K562 (cell line): ENCODE data around the gene ETV3.
"Not testable (repeated sequence)": the region's sequence is repeated elsewhere in the genome, so short reads cannot be mapped to it uniquely, and the experiment has no call there.

Experiments used
- BRD4 ChIP-seq: fragments of 200-600 bp; sonication (generic); IDR thresholded peaks from 2 replicates; pipeline ENCODE4 v1.6.1; 2017; ENCODE audit warnings: inconsistent platforms
- CTCF ChIP-seq, 3 experiments: IDR thresholded peaks in 2 of 3; conservative IDR thresholded peaks in 1 of 3; 2 replicates each; pipeline ENCODE4 v1.5.1; 2011 to 2012; ENCODE audit warnings: low read length in 3 of 3, mild to moderate bottlenecking in 3 of 3, control low read depth in 2 of 3, improper control_type of control experiment in 1 of 3, inconsistent platforms in 1 of 3, low read depth in 1 of 3, mixed read lengths in 1 of 3, moderate library complexity in 1 of 3; ENCODE audit not compliant: insufficient read depth in 2 of 3
- EZH2 ChIP-seq: IDR thresholded peaks from 2 replicates; pipeline ENCODE4 v1.6.1; 2012; ENCODE audit warnings: low read depth, mild to moderate bottlenecking, inconsistent platforms, low read length, borderline replicate concordance
- HNRNPL ChIP-seq: fragments of 200-400 bp; formaldehyde crosslinking; IDR thresholded peaks from 2 replicates; pipeline ENCODE4 v1.6.1; 2017; ENCODE audit warnings: low read depth, mild to moderate bottlenecking, low read length
- JUNB ChIP-seq: fragments of 450-650 bp; formaldehyde crosslinking; conservative IDR thresholded peaks from 2 replicates; pipeline ENCODE4 v1.4.0; 2020; ENCODE audit warnings: mild to moderate bottlenecking
- KHSRP ChIP-seq: fragments of 450-650 bp; IDR thresholded peaks from 2 replicates; pipeline ENCODE4 v1.6.1; 2017
- MYC ChIP-seq, 2 experiments: fragments of 250-450 bp in 1 of 2; sonication (Bioruptor Pico) in 1 of 2; IDR thresholded peaks; 2 replicates each; pipeline versions ENCODE4 v1.5.1 to v1.6.1; 2012 to 2021; ENCODE audit warnings: low read depth in 2 of 2, borderline replicate concordance in 1 of 2, improper control_type of control experiment in 1 of 2, low read length in 1 of 2, mild to moderate bottlenecking in 1 of 2, moderate library complexity in 1 of 2
- ZNF274 ChIP-seq: IDR thresholded peaks from 2 replicates; pipeline ENCODE4 v1.6.1; 2011; ENCODE audit warnings: low read depth, mild to moderate bottlenecking, low read length, moderate library complexity, borderline replicate concordance
- TF ChIP-seq, protein P1 (sequence below): fragments of 250-450 bp; sonication (Bioruptor Pico); IDR thresholded peaks from 2 replicates; pipeline ENCODE4 v1.8.0; 2021; ENCODE audit warnings: mild to moderate bottlenecking, moderate library complexity

- TF ChIP-seq JUNB; CTCF (IDR thresholded peaks at IDR 0.05 in 2 of 3, conservative IDR thresholded peaks at IDR 0.05 in 1 of 3; ENCODE audit: insufficient read depth in 2 of 3, low read depth in 1 of 3, low read length in 3 of 3); MYC (IDR thresholded peaks at IDR 0.05; ENCODE audit: low read depth, low read length); MYC (CRISPR knock-in tag; IDR thresholded peaks at IDR 0.05; ENCODE audit: borderline replicate concordance, low read depth); KHSRP; BRD4; EZH2; HNRNPL; ZNF274: not testable (repeated sequence)
- TF ChIP-seq, protein P1, sequence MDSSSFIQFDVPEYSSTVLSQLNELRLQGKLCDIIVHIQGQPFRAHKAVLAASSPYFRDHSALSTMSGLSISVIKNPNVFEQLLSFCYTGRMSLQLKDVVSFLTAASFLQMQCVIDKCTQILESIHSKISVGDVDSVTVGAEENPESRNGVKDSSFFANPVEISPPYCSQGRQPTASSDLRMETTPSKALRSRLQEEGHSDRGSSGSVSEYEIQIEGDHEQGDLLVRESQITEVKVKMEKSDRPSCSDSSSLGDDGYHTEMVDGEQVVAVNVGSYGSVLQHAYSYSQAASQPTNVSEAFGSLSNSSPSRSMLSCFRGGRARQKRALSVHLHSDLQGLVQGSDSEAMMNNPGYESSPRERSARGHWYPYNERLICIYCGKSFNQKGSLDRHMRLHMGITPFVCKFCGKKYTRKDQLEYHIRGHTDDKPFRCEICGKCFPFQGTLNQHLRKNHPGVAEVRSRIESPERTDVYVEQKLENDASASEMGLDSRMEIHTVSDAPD (CRISPR knock-in tag), result not testable (repeated sequence)
Observed at GRCh38 chr1:157172591-157172990, 34.4 kb upstream of the ETV3 start.
